HCT116 (cell line): ENCODE results near the gene STAT6. TPM values are rescaled to one million over a fixed set of nuclear protein-coding genes. Genes with fewer than 3 reads are reported as not detected.

Experiments used
- ATAC-seq: fragments of 200-7000 bp; cut with Tn5 transposase; 2 replicates; pipeline ENCODE4 v1.9.1; 2020; ENCODE audit warnings: mild to moderate bottlenecking, moderate library complexity
- BruUV-seq: library from RNA; stranded (reverse); fragments of 400-500 nt; replicated peaks from 2 replicates; lab custom pipeline; 2021; lab: Mats Ljungman, UMichigan
- CTCF ChIA-PET: fragments of 300-600 bp; sonication (Branson Sonifier 250); formaldehyde crosslinking; loops from one replicate; lab custom pipeline; 2021; ENCODE audit warnings: antibody characterized with exemption; lab: Charles Lee
- POLR2A ChIA-PET: fragments of 300-600, 350-600 bp; sonication (Branson Sonifier 250); formaldehyde crosslinking; loops from one replicate; lab custom pipeline; 2021; ENCODE audit warnings: antibody characterized with exemption; lab: Charles Lee
- RAD21 ChIA-PET, 2 experiments: fragments of 300-600 bp; sonication (Branson Sonifier 250); formaldehyde crosslinking; loops; one replicate each; lab custom pipeline; 2023; ENCODE audit warnings: low total read pairs in 2 of 2; ENCODE audit not compliant: uncharacterized antibody in 2 of 2, unreplicated experiment in 2 of 2, low non-redundant PET in 1 of 2; lab: Charles Lee
- DNase-seq: peaks from one replicate; pipeline ENCODE4 v3.0.0-alpha.2; 2010; ENCODE audit warnings: low read depth, low spot score
- H2AFZ ChIP-seq: fragments of 200-600 bp; shearing (Covaris generic), sonication (generic); 2 replicates; pipeline ENCODE4 v1.6.1; 2017; ENCODE audit warnings: low read depth, mixed run types, mixed read lengths, antibody characterized with exemption, low read length; ENCODE audit not compliant: poor library complexity, severe bottlenecking
- H3K27ac ChIP-seq: 2 replicates; pipeline ENCODE4 v1.5.1; 2012; ENCODE audit warnings: low read depth, low read length
- H3K27me3 ChIP-seq: fragments of 200-600 bp; sonication (generic); 2 replicates; pipeline ENCODE4 v1.6.1; 2016; ENCODE audit warnings: mixed run types, low read length, mixed read lengths; ENCODE audit not compliant: insufficient read depth
- H3K36me3 ChIP-seq, 2 experiments: fragments of 200-500 bp in 1 of 2; fragments of 200-600 bp in 1 of 2; sonication (Bioruptor generic) in 1 of 2; sonication (generic) in 1 of 2; 2 replicates each; pipeline versions ENCODE4 v1.5.1 to v1.6.1; 2014 to 2016; ENCODE audit warnings: low read length in 2 of 2, inconsistent platforms in 1 of 2, mixed read lengths in 1 of 2, mixed run types in 1 of 2; ENCODE audit not compliant: insufficient read depth in 2 of 2, control insufficient read depth in 1 of 2
- H3K4me1 ChIP-seq, 2 experiments: fragments of 200-600 bp in 1 of 2; sonication (generic) in 1 of 2; 2 replicates each; pipeline versions ENCODE4 v1.5.1 to v1.6.1; 2012 to 2017; ENCODE audit warnings: low read length in 2 of 2, inconsistent platforms in 1 of 2, mild to moderate bottlenecking in 1 of 2, mixed read lengths in 1 of 2, mixed run types in 1 of 2, moderate library complexity in 1 of 2; ENCODE audit not compliant: insufficient read depth in 2 of 2, control insufficient read depth in 1 of 2
- H3K4me2 ChIP-seq: fragments of 200-600 bp; sonication (generic); 2 replicates; pipeline ENCODE4 v1.6.1; 2017; ENCODE audit warnings: mixed run types, low read length, mixed read lengths
- H3K4me3 ChIP-seq, 2 experiments: fragments of 200-600 bp in 1 of 2; sonication (generic) in 1 of 2; replicated peaks in 1 of 2; 2 replicates each; pipeline ENCODE4 v1.5.1; 2011 to 2016; ENCODE audit warnings: low read length in 2 of 2, control low read depth in 1 of 2, low read depth in 1 of 2, mild to moderate bottlenecking in 1 of 2, mixed read lengths in 1 of 2, mixed run types in 1 of 2
- H3K79me2 ChIP-seq: fragments of 200-600 bp; sonication (generic); 2 replicates; pipeline ENCODE4 v1.6.1; 2017; ENCODE audit warnings: mild to moderate bottlenecking, mixed run types, low read length, moderate library complexity, mixed read lengths; ENCODE audit not compliant: insufficient read depth
- H3K9ac ChIP-seq: fragments of 200-600 bp; sonication (generic); 2 replicates; pipeline ENCODE4 v1.6.1; 2016; ENCODE audit warnings: low read length, mixed read lengths
- H3K9me2 ChIP-seq: fragments of 200-600 bp; sonication (generic), shearing (Covaris generic); 2 replicates; pipeline ENCODE4 v1.6.1; 2017; ENCODE audit warnings: mixed run types, mild to moderate bottlenecking, moderate library complexity; ENCODE audit not compliant: insufficient read depth
- H3K9me3 ChIP-seq, 2 experiments: fragments of 200-500 bp in 1 of 2; fragments of 200-600 bp in 1 of 2; sonication (Bioruptor generic) in 1 of 2; sonication (generic) in 1 of 2; 2 replicates each; pipeline ENCODE4 v1.6.1; 2014 to 2017; ENCODE audit warnings: low read length in 2 of 2, mixed read lengths in 2 of 2, inconsistent platforms in 1 of 2, low read depth in 1 of 2, mild to moderate bottlenecking in 1 of 2, mixed run types in 1 of 2, moderate library complexity in 1 of 2; ENCODE audit not compliant: control insufficient read depth in 1 of 2, insufficient read depth in 1 of 2
- H4K20me1 ChIP-seq: fragments of 200-600 bp; sonication (generic), shearing (Covaris generic); 2 replicates; pipeline ENCODE4 v1.6.1; 2017; ENCODE audit warnings: mixed run types, mild to moderate bottlenecking, moderate library complexity; ENCODE audit not compliant: insufficient read depth
- CBX3 ChIP-seq: IDR thresholded peaks from 2 replicates; pipeline ENCODE4 v1.6.1; 2012; ENCODE audit warnings: low read depth
- CEBPB ChIP-seq: IDR thresholded peaks from 2 replicates; pipeline ENCODE4 v1.6.1; 2012; ENCODE audit warnings: low read depth
- EGR1 ChIP-seq: IDR thresholded peaks from 2 replicates; pipeline ENCODE4 v1.6.1; 2012; ENCODE audit warnings: low read depth
- ELF1 ChIP-seq: IDR thresholded peaks from 2 replicates; pipeline ENCODE4 v1.6.1; 2012; ENCODE audit warnings: low read depth, borderline replicate concordance
- EZH2 ChIP-seq: fragments of 200-600 bp; sonication (generic); IDR thresholded peaks from 2 replicates; pipeline ENCODE4 v1.6.1; 2017; ENCODE audit warnings: antibody characterized with exemption, mixed run types
- EZH2phosphoT487 ChIP-seq: fragments of 200-600 bp; IDR thresholded peaks from 2 replicates; pipeline ENCODE4 v1.6.1; 2018; ENCODE audit warnings: antibody characterized with exemption, borderline replicate concordance
- FOSL1 ChIP-seq: IDR thresholded peaks from 2 replicates; pipeline ENCODE4 v1.6.1; 2012; ENCODE audit warnings: low read depth
- JUND ChIP-seq: IDR thresholded peaks from 2 replicates; pipeline ENCODE4 v1.6.1; 2012
- POLR2AphosphoS5 ChIP-seq: IDR thresholded peaks from 2 replicates; pipeline ENCODE4 v1.6.1; 2011; ENCODE audit warnings: mild to moderate bottlenecking, low read depth, low read length, moderate library complexity
- RAD21 ChIP-seq: IDR thresholded peaks from 2 replicates; pipeline ENCODE4 v1.6.1; 2012; ENCODE audit warnings: low read depth, mild to moderate bottlenecking
- SIN3A ChIP-seq: IDR thresholded peaks from 2 replicates; pipeline ENCODE4 v1.6.1; 2012; ENCODE audit warnings: low read depth
- SRF ChIP-seq: IDR thresholded peaks from 2 replicates; pipeline ENCODE4 v1.6.1; 2012; ENCODE audit warnings: low read depth
- ZFX ChIP-seq: fragments of 450-650 bp; IDR thresholded peaks from 2 replicates; pipeline ENCODE4 v1.6.1; 2017
- intact Hi-C: fragments of 100-400 bp; cut with micrococcal nuclease; formaldehyde crosslinking; loops from 2 replicates; pipeline ENCODE4 v1.10.0; 2022
- total RNA-seq: library from RNA; stranded (reverse); gene quantifications from one replicate; pipeline ENCODE4 v1.2.1, GENCODE V29; 2021; ENCODE audit not compliant: unreplicated experiment
- TF ChIP-seq, protein P1 (sequence below): IDR thresholded peaks from 2 replicates; pipeline ENCODE4 v1.6.1; 2012
- TF ChIP-seq, protein P2 (sequence below): IDR thresholded peaks from 2 replicates; pipeline ENCODE4 v1.6.1; 2012
- TF ChIP-seq, protein P3 (sequence below): IDR thresholded peaks from 2 replicates; pipeline ENCODE4 v1.6.1; 2012; ENCODE audit warnings: low read depth
- TF ChIP-seq, protein P4 (sequence below), 3 experiments: fragments of 200-600 bp in 1 of 3; sonication (generic) in 1 of 3; IDR thresholded peaks in 2 of 3; conservative IDR thresholded peaks in 1 of 3; 2 replicates each; pipeline ENCODE4 v1.5.1; 2012 to 2017; ENCODE audit warnings: low read depth in 2 of 3, low read length in 2 of 3, antibody characterized with exemption in 1 of 3, borderline replicate concordance in 1 of 3, control low read depth in 1 of 3, mild to moderate bottlenecking in 1 of 3, mixed read lengths in 1 of 3, mixed run types in 1 of 3, moderate library complexity in 1 of 3; ENCODE audit not compliant: insufficient read depth in 1 of 3

The STAT6 gene
- total RNA-seq, 1 experiment from 2014 or later: 78.5 TPM

DNA sequence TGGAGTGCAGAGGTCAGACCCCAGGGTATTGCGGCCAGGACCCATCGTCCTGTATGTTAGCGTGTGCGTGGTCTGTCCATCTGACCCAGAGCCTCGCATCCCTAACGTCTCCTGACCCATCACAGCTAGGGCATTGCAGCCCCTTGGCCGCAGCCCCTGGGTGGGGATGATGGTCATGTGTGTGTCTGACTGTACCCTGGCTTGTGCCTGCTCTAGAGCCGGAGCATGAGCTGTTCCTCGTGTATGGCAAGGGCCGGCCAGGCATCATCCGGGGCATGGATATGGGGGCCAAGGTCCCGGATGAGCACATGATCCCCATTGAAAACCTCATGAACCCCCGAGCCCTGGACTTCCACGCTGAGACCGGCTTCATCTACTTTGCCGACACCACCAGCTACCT is 47.0 kb upstream of the STAT6 start:
- Histone ChIP-seq H3K27ac (no peak overlapping the region), H3K4me2 (no peak overlapping the region), H3K27me3 (no peaks in the 10 kb centered on the region), H3K79me2 (no peaks in the 10 kb centered on the region), H3K9ac (no peak overlapping the region), H4K20me1 (no peaks in the 10 kb centered on the region), H3K36me3 (peaks cover 0 to 2% of the 10 kb centered on the region in 2 experiments; a peak in 1 of 4 replicates), H3K9me2 (no peaks in the 10 kb centered on the region), H3K9me3 (no peaks in the 10 kb centered on the region), H3K4me3 (no peak overlapping the region), H3K4me1 (no peaks in the 10 kb centered on the region), H2AFZ (no peak overlapping the region)
- ATAC-seq: no peak
- no TSS peak for BruUV-seq
- TF ChIP-seq EZH2 (no peak), FOSL1 (no peak), EZH2phosphoT487 (no peak), ZFX (no peak), JUND (no peak), SIN3A (no peak), CBX3 (no peak), ELF1 (no peak), POLR2AphosphoS5 (no peak), SRF (no peak), EGR1 (no peak), CEBPB (no peak), RAD21 (no peak)
- TF ChIP-seq, protein P1, sequence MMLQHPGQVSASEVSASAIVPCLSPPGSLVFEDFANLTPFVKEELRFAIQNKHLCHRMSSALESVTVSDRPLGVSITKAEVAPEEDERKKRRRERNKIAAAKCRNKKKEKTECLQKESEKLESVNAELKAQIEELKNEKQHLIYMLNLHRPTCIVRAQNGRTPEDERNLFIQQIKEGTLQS: no peak
- TF ChIP-seq, protein P2, sequence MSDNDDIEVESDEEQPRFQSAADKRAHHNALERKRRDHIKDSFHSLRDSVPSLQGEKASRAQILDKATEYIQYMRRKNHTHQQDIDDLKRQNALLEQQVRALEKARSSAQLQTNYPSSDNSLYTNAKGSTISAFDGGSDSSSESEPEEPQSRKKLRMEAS: no peak
- TF ChIP-seq, protein P3, sequence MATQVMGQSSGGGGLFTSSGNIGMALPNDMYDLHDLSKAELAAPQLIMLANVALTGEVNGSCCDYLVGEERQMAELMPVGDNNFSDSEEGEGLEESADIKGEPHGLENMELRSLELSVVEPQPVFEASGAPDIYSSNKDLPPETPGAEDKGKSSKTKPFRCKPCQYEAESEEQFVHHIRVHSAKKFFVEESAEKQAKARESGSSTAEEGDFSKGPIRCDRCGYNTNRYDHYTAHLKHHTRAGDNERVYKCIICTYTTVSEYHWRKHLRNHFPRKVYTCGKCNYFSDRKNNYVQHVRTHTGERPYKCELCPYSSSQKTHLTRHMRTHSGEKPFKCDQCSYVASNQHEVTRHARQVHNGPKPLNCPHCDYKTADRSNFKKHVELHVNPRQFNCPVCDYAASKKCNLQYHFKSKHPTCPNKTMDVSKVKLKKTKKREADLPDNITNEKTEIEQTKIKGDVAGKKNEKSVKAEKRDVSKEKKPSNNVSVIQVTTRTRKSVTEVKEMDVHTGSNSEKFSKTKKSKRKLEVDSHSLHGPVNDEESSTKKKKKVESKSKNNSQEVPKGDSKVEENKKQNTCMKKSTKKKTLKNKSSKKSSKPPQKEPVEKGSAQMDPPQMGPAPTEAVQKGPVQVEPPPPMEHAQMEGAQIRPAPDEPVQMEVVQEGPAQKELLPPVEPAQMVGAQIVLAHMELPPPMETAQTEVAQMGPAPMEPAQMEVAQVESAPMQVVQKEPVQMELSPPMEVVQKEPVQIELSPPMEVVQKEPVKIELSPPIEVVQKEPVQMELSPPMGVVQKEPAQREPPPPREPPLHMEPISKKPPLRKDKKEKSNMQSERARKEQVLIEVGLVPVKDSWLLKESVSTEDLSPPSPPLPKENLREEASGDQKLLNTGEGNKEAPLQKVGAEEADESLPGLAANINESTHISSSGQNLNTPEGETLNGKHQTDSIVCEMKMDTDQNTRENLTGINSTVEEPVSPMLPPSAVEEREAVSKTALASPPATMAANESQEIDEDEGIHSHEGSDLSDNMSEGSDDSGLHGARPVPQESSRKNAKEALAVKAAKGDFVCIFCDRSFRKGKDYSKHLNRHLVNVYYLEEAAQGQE: no peak
- TF ChIP-seq, protein P4, sequence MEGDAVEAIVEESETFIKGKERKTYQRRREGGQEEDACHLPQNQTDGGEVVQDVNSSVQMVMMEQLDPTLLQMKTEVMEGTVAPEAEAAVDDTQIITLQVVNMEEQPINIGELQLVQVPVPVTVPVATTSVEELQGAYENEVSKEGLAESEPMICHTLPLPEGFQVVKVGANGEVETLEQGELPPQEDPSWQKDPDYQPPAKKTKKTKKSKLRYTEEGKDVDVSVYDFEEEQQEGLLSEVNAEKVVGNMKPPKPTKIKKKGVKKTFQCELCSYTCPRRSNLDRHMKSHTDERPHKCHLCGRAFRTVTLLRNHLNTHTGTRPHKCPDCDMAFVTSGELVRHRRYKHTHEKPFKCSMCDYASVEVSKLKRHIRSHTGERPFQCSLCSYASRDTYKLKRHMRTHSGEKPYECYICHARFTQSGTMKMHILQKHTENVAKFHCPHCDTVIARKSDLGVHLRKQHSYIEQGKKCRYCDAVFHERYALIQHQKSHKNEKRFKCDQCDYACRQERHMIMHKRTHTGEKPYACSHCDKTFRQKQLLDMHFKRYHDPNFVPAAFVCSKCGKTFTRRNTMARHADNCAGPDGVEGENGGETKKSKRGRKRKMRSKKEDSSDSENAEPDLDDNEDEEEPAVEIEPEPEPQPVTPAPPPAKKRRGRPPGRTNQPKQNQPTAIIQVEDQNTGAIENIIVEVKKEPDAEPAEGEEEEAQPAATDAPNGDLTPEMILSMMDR (IDR thresholded peaks at IDR 0.05 in 2 of 3, conservative IDR thresholded peaks at IDR 0.05 in 1 of 3; ENCODE audit: borderline replicate concordance in 1 of 3, insufficient read depth in 1 of 3, low read depth in 2 of 3, low read length in 2 of 3): no peak
- ChIA-PET RAD21 (no interaction called here), CTCF (no interaction called here), POLR2A (no interaction called here)
- no peak for DNase-seq
- intact Hi-C loops: no loop called here
